WTC11 (cell line): ENCODE results near the gene KRTAP5-4. TPM values are rescaled to one million over a fixed set of nuclear protein-coding genes. Genes with fewer than 3 reads are reported as not detected.

Experiments used
- ATAC-seq: fragments of 200-7000 bp; cut with Tn5 transposase; 2 replicates; pipeline ENCODE4 v1.10.0; 2021; ENCODE audit warnings: mild to moderate bottlenecking, moderate library complexity
- CTCF ChIA-PET: fragments of 300-600 bp; sonication (Branson Sonifier 250); formaldehyde crosslinking; loops from one replicate; lab custom pipeline; 2021; ENCODE audit warnings: antibody characterized with exemption; lab: Charles Lee
- POLR2A ChIA-PET: fragments of 350-600 bp; sonication (Branson Sonifier 250); formaldehyde crosslinking; loops from one replicate; lab custom pipeline; 2021; ENCODE audit warnings: antibody characterized with exemption; lab: Charles Lee
- DNase-seq: peaks from one replicate; pipeline ENCODE4 v3.0.0; 2021; ENCODE audit warnings: low spot score
- H3K27ac Mint-ChIP-seq: 2 replicates; pipeline ENCODE4 v1.8.0; 2021; ENCODE audit warnings: mixed read lengths
- H3K27me3 Mint-ChIP-seq: 2 replicates; pipeline ENCODE4 v1.8.0; 2021; ENCODE audit warnings: low read depth, mild to moderate bottlenecking, moderate library complexity, mixed read lengths
- H3K36me3 Mint-ChIP-seq: 2 replicates; pipeline ENCODE4 v1.8.0; 2021; ENCODE audit warnings: mixed read lengths
- H3K4me1 Mint-ChIP-seq: 2 replicates; pipeline ENCODE4 v1.8.0; 2022; ENCODE audit warnings: mixed read lengths
- H3K4me3 Mint-ChIP-seq: 2 replicates; pipeline ENCODE4 v1.8.0; 2021; ENCODE audit warnings: mild to moderate bottlenecking, moderate library complexity, mixed read lengths
- H3K9me3 Mint-ChIP-seq: 2 replicates; pipeline ENCODE4 v1.8.0; 2021; ENCODE audit warnings: mixed read lengths
- CREM ChIP-seq: sonication (generic); formaldehyde crosslinking; IDR thresholded peaks from 2 replicates; pipeline ENCODE4 v1.8.1; 2022; ENCODE audit warnings: mild to moderate bottlenecking, missing genetic modification reagents, moderate library complexity
- E2F5 ChIP-seq: sonication (generic); formaldehyde crosslinking; IDR thresholded peaks from 2 replicates; pipeline ENCODE4 v1.8.1; 2022; ENCODE audit warnings: mild to moderate bottlenecking, moderate library complexity, missing genetic modification reagents
- MLX ChIP-seq: sonication (generic); formaldehyde crosslinking; IDR thresholded peaks from 2 replicates; pipeline ENCODE4 v1.8.1; 2023; ENCODE audit warnings: mild to moderate bottlenecking, missing genetic modification reagents, moderate library complexity
- MXD4 ChIP-seq: fragments of 250-450 bp; sonication (Bioruptor Pico); IDR thresholded peaks from 2 replicates; pipeline ENCODE4 v1.8.0; 2021; ENCODE audit warnings: mild to moderate bottlenecking, moderate library complexity, borderline replicate concordance
- NFYB ChIP-seq: sonication (generic); formaldehyde crosslinking; conservative IDR thresholded peaks from 2 replicates; pipeline ENCODE4 v1.8.0; 2022; ENCODE audit warnings: low read depth, missing genetic modification reagents
- NR3C1 ChIP-seq: sonication (generic); formaldehyde crosslinking; conservative IDR thresholded peaks from 2 replicates; pipeline ENCODE4 v1.8.1; 2023; ENCODE audit warnings: low read depth, mild to moderate bottlenecking, missing genetic modification reagents
- SMAD4 ChIP-seq: sonication (generic); formaldehyde crosslinking; IDR thresholded peaks from 2 replicates; pipeline ENCODE4 v1.8.0; 2022; ENCODE audit warnings: mild to moderate bottlenecking, missing genetic modification reagents
- USF2 ChIP-seq: sonication (generic); formaldehyde crosslinking; IDR thresholded peaks from 2 replicates; pipeline ENCODE4 v1.8.1; 2023; ENCODE audit warnings: mild to moderate bottlenecking, missing genetic modification reagents, moderate library complexity
- ZBTB21 ChIP-seq: sonication (generic); formaldehyde crosslinking; IDR thresholded peaks from 2 replicates; pipeline ENCODE4 v1.8.1; 2023; ENCODE audit warnings: mild to moderate bottlenecking, missing genetic modification reagents, borderline replicate concordance
- ZNF671 ChIP-seq: fragments of 250-450 bp; sonication (Bioruptor Pico); IDR thresholded peaks from 2 replicates; pipeline ENCODE4 v1.8.0; 2021; ENCODE audit warnings: mild to moderate bottlenecking
- total RNA-seq: library from RNA; stranded (reverse); gene quantifications from 3 replicates; pipeline ENCODE4 v1.2.3, GENCODE V29; 2021
- TF ChIP-seq, protein P1 (sequence below): sonication (generic); formaldehyde crosslinking; IDR thresholded peaks from 2 replicates; pipeline ENCODE4 v1.8.1; 2022; ENCODE audit warnings: mild to moderate bottlenecking, missing genetic modification reagents, moderate library complexity, borderline replicate concordance

Gene KRTAP5-4
- total RNA-seq, 1 experiment from 2014 or later = not detected

DNA sequence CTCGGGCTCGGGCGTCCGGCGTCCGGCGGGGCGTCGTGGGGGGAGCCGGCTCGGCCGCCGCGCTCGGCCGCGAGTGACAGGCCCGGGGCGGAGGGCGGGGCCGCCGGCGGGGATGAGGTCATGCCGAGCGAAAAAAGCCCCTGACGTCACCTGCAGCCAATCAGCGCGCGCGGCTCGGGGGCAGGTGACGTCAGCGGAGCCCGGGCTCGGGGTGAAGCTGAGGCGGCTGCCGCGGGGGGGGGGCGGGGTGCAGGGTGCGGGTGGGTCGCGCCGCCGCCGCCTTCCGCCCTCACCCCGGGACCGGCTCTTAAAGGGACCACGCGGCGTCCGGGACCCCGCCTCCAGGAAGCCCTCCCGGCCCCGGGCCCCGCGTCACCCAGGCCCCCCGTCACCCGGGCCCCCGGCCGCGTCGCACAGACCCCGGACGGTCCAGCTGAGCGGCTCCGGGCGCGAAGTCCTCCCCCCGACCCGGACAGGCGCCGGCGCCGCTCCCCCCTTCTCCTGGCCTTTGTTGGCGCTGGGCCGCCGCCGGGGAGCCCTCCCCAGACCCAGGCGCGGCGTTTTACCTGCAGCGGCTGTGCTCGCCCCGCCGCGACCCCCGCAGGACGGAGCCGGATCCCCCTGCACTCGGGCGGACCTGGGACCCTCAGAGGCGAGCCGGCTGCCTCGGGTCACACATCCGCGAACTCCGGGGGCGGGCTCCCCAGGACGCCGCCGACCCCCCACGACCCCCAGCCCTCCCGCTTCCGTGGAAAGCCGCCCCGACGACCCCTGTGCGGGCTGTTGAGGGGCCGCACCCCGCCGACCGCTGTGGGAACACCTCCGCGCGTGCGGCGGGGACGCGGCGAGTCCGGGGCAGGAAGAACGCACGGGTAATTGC lies 49.5 kb downstream of the KRTAP5-4 start, which contains the start of gene DUSP8:
DUSP8 (minus strand) TSS at position 75 of the 880 bp plus-strand sequence. CDS start 6,445 bp downstream, outside the sequence.
- ChIA-PET CTCF (interaction anchor here (1.0 to 14.8 kb wide), 6 partner anchors 14 to 67 kb away, joined by 3 to 457 read pairs (median 39); partner anchors contain the start of gene KRTAP5-5), POLR2A (interaction anchor here (2.8 kb wide), 1 partner anchor 13 kb away, joined by 16 read pairs; no protein-coding TSS in a partner anchor)
- no peak within 1 kb of the TSS for H3K27ac Mint-ChIP-seq
- H3K27me3 Mint-ChIP-seq = peaks cover 66% of the 10 kb centered on the region
- H3K36me3 Mint-ChIP-seq = no peaks in the 10 kb centered on the region
- peak within 1 kb of the TSS; percentile 36; the same call in 1 of the 2 replicates for H3K4me3 Mint-ChIP-seq
- TF ChIP-seq MLX = no peak
- no peak for TF ChIP-seq CREM (CRISPR knock-in tag)
- TF ChIP-seq NFYB (CRISPR knock-in tag) = peak; percentile 59
- no peak for TF ChIP-seq NR3C1
- TF ChIP-seq E2F5 = 0 out of 2 replicates have a peak, but pooled peaks have one; percentile 27
- no peak for TF ChIP-seq MXD4 (CRISPR knock-in tag)
- peak; percentile 89; the same call in 1 of the 2 replicates for TF ChIP-seq ZBTB21 (CRISPR knock-in tag)
- TF ChIP-seq USF2 (CRISPR knock-in tag) = peak; percentile 31; the same call in 1 of the 2 replicates
- DNase-seq (peak; percentile 81), ATAC-seq (peak; percentile 8)
- H3K9me3 Mint-ChIP-seq = no peaks in the 10 kb centered on the region
- H3K4me1 Mint-ChIP-seq = peaks cover 13% of the 10 kb centered on the region

GRCh38 chr11:1571760-1572196 lies 50.2 kb downstream of the KRTAP5-4 start:
- H3K4me3 Mint-ChIP-seq = no peak overlapping the region
- H3K9me3 Mint-ChIP-seq = no peaks in the 10 kb centered on the region
- no peaks in the 10 kb centered on the region for H3K36me3 Mint-ChIP-seq
- no peak for DNase-seq
- ChIA-PET POLR2A (no interaction called here), CTCF (interaction anchor here (1.0 to 14.8 kb wide), 3 partner anchors 14 to 26 kb away, joined by 3 to 457 read pairs (median 57); no protein-coding TSS in a partner anchor)
- H3K4me1 Mint-ChIP-seq = peaks cover 13% of the 10 kb centered on the region
- peaks cover 61% of the 10 kb centered on the region for H3K27me3 Mint-ChIP-seq
- no peak for ATAC-seq
- H3K27ac Mint-ChIP-seq = no peak overlapping the region
- TF ChIP-seq, protein P1, sequence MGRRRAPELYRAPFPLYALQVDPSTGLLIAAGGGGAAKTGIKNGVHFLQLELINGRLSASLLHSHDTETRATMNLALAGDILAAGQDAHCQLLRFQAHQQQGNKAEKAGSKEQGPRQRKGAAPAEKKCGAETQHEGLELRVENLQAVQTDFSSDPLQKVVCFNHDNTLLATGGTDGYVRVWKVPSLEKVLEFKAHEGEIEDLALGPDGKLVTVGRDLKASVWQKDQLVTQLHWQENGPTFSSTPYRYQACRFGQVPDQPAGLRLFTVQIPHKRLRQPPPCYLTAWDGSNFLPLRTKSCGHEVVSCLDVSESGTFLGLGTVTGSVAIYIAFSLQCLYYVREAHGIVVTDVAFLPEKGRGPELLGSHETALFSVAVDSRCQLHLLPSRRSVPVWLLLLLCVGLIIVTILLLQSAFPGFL (CRISPR knock-in tag) = no peak
- TF ChIP-seq ZNF671 = no peak
- no peak for TF ChIP-seq SMAD4 (CRISPR knock-in tag)

Other genes with a start within 250 kb of the KRTAP5-4 start
- 22.1 to 34.5 TPM (median 26.2 TPM) in 3 replicates for gene BRSK2, start 232.2 kb downstream of the KRTAP5-4 start, total RNA-seq
- gene MOB2, start 135.4 kb downstream of the KRTAP5-4 start, total RNA-seq = 17.7 to 23.4 TPM (median 21.7 TPM) in 3 replicates
- gene DUSP8, start 49.9 kb downstream of the KRTAP5-4 start, total RNA-seq = 1.7 to 2.5 TPM (median 2.4 TPM) in 3 replicates
- not detected in 3 replicates for gene KRTAP5-1, start 36.9 kb downstream of the KRTAP5-4 start, total RNA-seq
- not detected in 3 replicates for gene KRTAP5-2, start 23.8 kb downstream of the KRTAP5-4 start, total RNA-seq
- not detected in 3 replicates for gene KRTAP5-3, start 13.7 kb downstream of the KRTAP5-4 start, total RNA-seq
- gene KRTAP5-5, start 7.6 kb upstream of the KRTAP5-4 start, total RNA-seq = not detected in 3 replicates
- 0.35 TPM in 1 of 3 replicates, not detected in the others for gene KRTAP5-6, start 75.1 kb upstream of the KRTAP5-4 start, total RNA-seq
- 0.80 to 1.7 TPM (median 1.3 TPM) in 3 replicates for gene IFITM10, start 128.5 kb upstream of the KRTAP5-4 start, total RNA-seq
- 194 to 199 TPM (median 198 TPM) in 3 replicates for gene CTSD, start 141.8 kb upstream of the KRTAP5-4 start, total RNA-seq
- 0.37 TPM in 1 of 3 replicates, not detected in the others for gene SYT8, start 212.9 kb upstream of the KRTAP5-4 start, total RNA-seq
- 0.41 TPM in 1 of 3 replicates, not detected in the others for gene TNNI2, start 216.8 kb upstream of the KRTAP5-4 start, total RNA-seq
- 0.77 to 1.7 TPM (median 1.0 TPM) in 3 replicates for gene LSP1, start 230.9 kb upstream of the KRTAP5-4 start, total RNA-seq